HepG2 (cell line): Measurements from ENCODE around the gene SLC4A2. TPM values are rescaled to one million over a fixed set of nuclear protein-coding genes. Genes with fewer than 3 reads are reported as not detected.
A peak's percentile ranks its signal among the peaks of the same experiment; 100 is the strongest.

ENCODE experiments used
- ADNP ChIP-seq: sonication (generic); formaldehyde crosslinking; IDR thresholded peaks from 2 replicates; pipeline ENCODE4 v1.4.0; 2020; ENCODE audit warnings: missing genetic modification reagents
- CCDC6 ChIP-seq: sonication (generic); formaldehyde crosslinking; IDR thresholded peaks from 2 replicates; pipeline ENCODE4 v1.8.1; 2022; ENCODE audit warnings: mild to moderate bottlenecking, missing genetic modification reagents, moderate library complexity
- GATAD1 ChIP-seq: IDR thresholded peaks from 2 replicates; pipeline ENCODE4 v1.6.1; 2016; ENCODE audit warnings: missing genetic modification reagents, missing compliant biosample characterization
- HNRNPK ChIP-seq: fragments of 200-400 bp; formaldehyde crosslinking; IDR thresholded peaks from 2 replicates; pipeline ENCODE4 v1.6.1; 2018; ENCODE audit warnings: low read length, low read depth, moderate library complexity, mild to moderate bottlenecking; ENCODE audit not compliant: poor library complexity, severe bottlenecking
- TBX3 ChIP-seq: fragments of 450-650 bp; IDR thresholded peaks from 2 replicates; pipeline ENCODE4 v1.6.1; 2017; ENCODE audit warnings: antibody characterized with exemption, mild to moderate bottlenecking, inconsistent platforms, borderline replicate concordance
- XRCC5 ChIP-seq: fragments of 200-400 bp; formaldehyde crosslinking; optimal IDR thresholded peaks from 2 replicates; pipeline ENCODE3; 2017; ENCODE audit warnings: mild to moderate bottlenecking, low read length
- ZFY ChIP-seq: sonication (generic); formaldehyde crosslinking; IDR thresholded peaks from 2 replicates; pipeline ENCODE4 v1.4.0; 2020; ENCODE audit warnings: missing genetic modification reagents
- ZNF430 ChIP-seq: sonication (generic); formaldehyde crosslinking; IDR thresholded peaks from 2 replicates; pipeline ENCODE4 v1.9.0; 2021; ENCODE audit warnings: mild to moderate bottlenecking, missing genetic modification reagents
- polyA plus RNA-seq, 8 experiments: library from polyadenylated mRNA; depleted of rRNA in 3 of 8; stranded (reverse) in 7 of 8; unstranded in 1 of 8; fragments of >200 nt; fragmentation: Illumina TruSeq in 4 of 8; extraction: Trizol in 4 of 8; gene quantifications; 2 replicates each; pipeline versions ENCODE4 v1.2.1 to v1.2.3, GENCODE V29; 2011 to 2016; ENCODE audit warnings: low read depth in 4 of 8, missing spikeins in 1 of 8, mixed read lengths in 1 of 8; ENCODE audit not compliant: insufficient read depth in 1 of 8
- total RNA-seq, 5 experiments: library from RNA; depleted of rRNA; stranded (reverse); fragments of >200 nt; fragmentation: Illumina TruSeq; extraction: Trizol; gene quantifications; 2 replicates each; pipeline ENCODE4 v1.2.3, GENCODE V29; 2016; ENCODE audit warnings: low read depth in 1 of 5
- TF ChIP-seq, protein P1 (sequence below): sonication (generic); formaldehyde crosslinking; IDR thresholded peaks from 2 replicates; pipeline ENCODE4 v1.4.0; 2020; ENCODE audit warnings: missing genetic modification reagents
- TF ChIP-seq, protein P2 (sequence below): sonication (generic); formaldehyde crosslinking; IDR thresholded peaks from 2 replicates; pipeline ENCODE4 v1.4.0; 2020; ENCODE audit warnings: missing genetic modification reagents
- TF ChIP-seq, protein P3 (sequence below): sonication (generic); formaldehyde crosslinking; IDR thresholded peaks from 2 replicates; pipeline ENCODE4 v1.4.0; 2020; ENCODE audit warnings: missing genetic modification reagents

Gene SLC4A2
- total and polyA plus RNA-seq, 2 of the 13 experiments (the other 11 are each of a cell fraction or from before 2014, with no cell fraction given), result 51.9 to 73.4 TPM

DNA sequence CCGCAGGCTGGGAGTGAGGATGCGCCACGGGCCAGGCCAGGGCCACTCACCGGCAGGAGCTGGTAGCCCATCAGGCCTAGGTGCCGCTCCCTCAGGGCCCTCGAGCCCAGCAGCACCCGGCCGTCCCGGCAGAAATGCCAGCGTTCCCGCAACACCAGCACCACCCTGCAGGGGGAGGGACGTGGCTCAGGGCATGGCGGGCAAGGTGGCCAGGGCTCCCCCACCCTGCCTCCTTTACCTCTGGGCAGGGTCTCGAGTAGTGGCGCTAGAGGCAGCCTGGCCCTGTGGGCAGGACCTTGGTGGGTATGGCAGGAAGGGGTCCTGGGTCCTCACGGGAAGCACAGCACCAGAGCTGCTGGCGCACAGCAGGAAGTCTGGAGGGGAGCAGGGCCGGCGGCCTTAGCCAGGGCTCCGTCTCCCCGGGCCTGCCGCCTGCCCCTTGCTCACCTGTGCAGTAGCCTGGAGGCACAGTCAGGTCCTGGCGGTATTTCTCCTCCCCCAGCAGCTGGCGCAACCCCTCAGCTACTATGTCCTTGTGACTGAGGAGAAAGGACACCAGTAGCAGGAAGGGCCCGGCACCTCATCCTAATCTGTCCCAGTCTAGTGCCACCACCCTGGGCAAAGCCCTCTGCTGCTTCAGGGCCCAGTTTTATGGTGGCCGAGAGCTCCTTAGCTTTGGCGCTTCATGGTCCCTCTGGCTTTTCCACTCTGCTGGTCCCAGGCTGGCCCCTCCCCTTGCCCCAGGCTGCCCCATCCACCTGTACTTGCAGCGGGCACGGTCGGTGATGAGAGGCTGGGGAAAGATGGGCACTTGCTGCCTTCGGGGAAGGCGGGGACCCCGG, 17.7 kb downstream of the SLC4A2 start (continued):
- TF ChIP-seq ADNP, result no peak
- TF ChIP-seq XRCC5, result peak; percentile 43
- no peak for TF ChIP-seq ZNF430 (CRISPR knock-in tag)
- TF ChIP-seq, protein P1, sequence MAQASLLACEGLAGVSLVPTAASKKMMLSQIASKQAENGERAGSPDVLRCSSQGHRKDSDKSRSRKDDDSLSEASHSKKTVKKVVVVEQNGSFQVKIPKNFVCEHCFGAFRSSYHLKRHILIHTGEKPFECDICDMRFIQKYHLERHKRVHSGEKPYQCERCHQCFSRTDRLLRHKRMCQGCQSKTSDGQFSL (CRISPR knock-in tag), result peak; percentile 69; the same call in 1 of the 2 replicates
- TF ChIP-seq ZFY, result 0 out of 2 replicates have a peak, but pooled peaks have one; percentile 42
- TF ChIP-seq GATAD1 (CRISPR knock-in tag), result no peak
- no peak for TF ChIP-seq CCDC6 (CRISPR knock-in tag)
- TF ChIP-seq, protein P2, sequence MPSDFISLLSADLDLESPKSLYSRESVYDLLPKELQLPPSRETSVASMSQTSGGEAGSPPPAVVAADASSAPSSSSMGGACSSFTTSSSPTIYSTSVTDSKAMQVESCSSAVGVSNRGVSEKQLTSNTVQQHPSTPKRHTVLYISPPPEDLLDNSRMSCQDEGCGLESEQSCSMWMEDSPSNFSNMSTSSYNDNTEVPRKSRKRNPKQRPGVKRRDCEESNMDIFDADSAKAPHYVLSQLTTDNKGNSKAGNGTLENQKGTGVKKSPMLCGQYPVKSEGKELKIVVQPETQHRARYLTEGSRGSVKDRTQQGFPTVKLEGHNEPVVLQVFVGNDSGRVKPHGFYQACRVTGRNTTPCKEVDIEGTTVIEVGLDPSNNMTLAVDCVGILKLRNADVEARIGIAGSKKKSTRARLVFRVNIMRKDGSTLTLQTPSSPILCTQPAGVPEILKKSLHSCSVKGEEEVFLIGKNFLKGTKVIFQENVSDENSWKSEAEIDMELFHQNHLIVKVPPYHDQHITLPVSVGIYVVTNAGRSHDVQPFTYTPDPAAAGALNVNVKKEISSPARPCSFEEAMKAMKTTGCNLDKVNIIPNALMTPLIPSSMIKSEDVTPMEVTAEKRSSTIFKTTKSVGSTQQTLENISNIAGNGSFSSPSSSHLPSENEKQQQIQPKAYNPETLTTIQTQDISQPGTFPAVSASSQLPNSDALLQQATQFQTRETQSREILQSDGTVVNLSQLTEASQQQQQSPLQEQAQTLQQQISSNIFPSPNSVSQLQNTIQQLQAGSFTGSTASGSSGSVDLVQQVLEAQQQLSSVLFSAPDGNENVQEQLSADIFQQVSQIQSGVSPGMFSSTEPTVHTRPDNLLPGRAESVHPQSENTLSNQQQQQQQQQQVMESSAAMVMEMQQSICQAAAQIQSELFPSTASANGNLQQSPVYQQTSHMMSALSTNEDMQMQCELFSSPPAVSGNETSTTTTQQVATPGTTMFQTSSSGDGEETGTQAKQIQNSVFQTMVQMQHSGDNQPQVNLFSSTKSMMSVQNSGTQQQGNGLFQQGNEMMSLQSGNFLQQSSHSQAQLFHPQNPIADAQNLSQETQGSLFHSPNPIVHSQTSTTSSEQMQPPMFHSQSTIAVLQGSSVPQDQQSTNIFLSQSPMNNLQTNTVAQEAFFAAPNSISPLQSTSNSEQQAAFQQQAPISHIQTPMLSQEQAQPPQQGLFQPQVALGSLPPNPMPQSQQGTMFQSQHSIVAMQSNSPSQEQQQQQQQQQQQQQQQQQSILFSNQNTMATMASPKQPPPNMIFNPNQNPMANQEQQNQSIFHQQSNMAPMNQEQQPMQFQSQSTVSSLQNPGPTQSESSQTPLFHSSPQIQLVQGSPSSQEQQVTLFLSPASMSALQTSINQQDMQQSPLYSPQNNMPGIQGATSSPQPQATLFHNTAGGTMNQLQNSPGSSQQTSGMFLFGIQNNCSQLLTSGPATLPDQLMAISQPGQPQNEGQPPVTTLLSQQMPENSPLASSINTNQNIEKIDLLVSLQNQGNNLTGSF (CRISPR knock-in tag), result no peak
- peak; percentile 37 for TF ChIP-seq HNRNPK
- TF ChIP-seq, protein P3, sequence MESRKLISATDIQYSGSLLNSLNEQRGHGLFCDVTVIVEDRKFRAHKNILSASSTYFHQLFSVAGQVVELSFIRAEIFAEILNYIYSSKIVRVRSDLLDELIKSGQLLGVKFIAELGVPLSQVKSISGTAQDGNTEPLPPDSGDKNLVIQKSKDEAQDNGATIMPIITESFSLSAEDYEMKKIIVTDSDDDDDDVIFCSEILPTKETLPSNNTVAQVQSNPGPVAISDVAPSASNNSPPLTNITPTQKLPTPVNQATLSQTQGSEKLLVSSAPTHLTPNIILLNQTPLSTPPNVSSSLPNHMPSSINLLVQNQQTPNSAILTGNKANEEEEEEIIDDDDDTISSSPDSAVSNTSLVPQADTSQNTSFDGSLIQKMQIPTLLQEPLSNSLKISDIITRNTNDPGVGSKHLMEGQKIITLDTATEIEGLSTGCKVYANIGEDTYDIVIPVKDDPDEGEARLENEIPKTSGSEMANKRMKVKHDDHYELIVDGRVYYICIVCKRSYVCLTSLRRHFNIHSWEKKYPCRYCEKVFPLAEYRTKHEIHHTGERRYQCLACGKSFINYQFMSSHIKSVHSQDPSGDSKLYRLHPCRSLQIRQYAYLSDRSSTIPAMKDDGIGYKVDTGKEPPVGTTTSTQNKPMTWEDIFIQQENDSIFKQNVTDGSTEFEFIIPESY (CRISPR knock-in tag), result peak; percentile 91
- TF ChIP-seq TBX3, result no peak
